PC-9 (cell line): ENCODE data around the gene SLC10A7.

Source experiments
- CTCF ChIP-seq: fragments of 200-600 bp; sonication (generic); conservative IDR thresholded peaks from 2 replicates; pipeline ENCODE4 v1.6.1; 2017; ENCODE audit warnings: mixed run types, antibody characterized with exemption, mild to moderate bottlenecking, moderate library complexity
- EZH2 ChIP-seq: fragments of 200-600 bp; sonication (generic); IDR thresholded peaks from 2 replicates; pipeline ENCODE4 v1.8.0; 2017; ENCODE audit warnings: antibody characterized with exemption, low read depth

- TF ChIP-seq CTCF, result no peak
- no peak for TF ChIP-seq EZH2
Observed at GRCh38 chr4:146469022-146469421, 52.7 kb downstream of the SLC10A7 start.
